ENCODE results near the gene GNG4.

GRCh38 chr1:235688096-235688495 lies 38.5 kb upstream of the GNG4 start:
- no peak for TF ChIP-seq EP300 (IDR thresholded peaks at IDR 0.05)
- TF ChIP-seq CTCF (IDR thresholded peaks at IDR 0.05): no peak

Measured in sigmoid colon (tissue), 4 donors.